WTC11 (cell line): ENCODE results near the gene GNG8. TPM values are rescaled to one million over a fixed set of nuclear protein-coding genes. Genes with fewer than 3 reads are reported as not detected.

Source experiments
- ATAC-seq: fragments of 200-7000 bp; cut with Tn5 transposase; 2 replicates; pipeline ENCODE4 v1.10.0; 2021; ENCODE audit warnings: mild to moderate bottlenecking, moderate library complexity
- CTCF ChIA-PET: fragments of 300-600 bp; sonication (Branson Sonifier 250); formaldehyde crosslinking; loops from one replicate; lab custom pipeline; 2021; ENCODE audit warnings: antibody characterized with exemption; lab: Charles Lee
- POLR2A ChIA-PET: fragments of 350-600 bp; sonication (Branson Sonifier 250); formaldehyde crosslinking; loops from one replicate; lab custom pipeline; 2021; ENCODE audit warnings: antibody characterized with exemption; lab: Charles Lee
- DNase-seq: peaks from one replicate; pipeline ENCODE4 v3.0.0; 2021; ENCODE audit warnings: low spot score
- H3K27ac Mint-ChIP-seq: 2 replicates; pipeline ENCODE4 v1.8.0; 2021; ENCODE audit warnings: mixed read lengths
- H3K27me3 Mint-ChIP-seq: 2 replicates; pipeline ENCODE4 v1.8.0; 2021; ENCODE audit warnings: low read depth, mild to moderate bottlenecking, moderate library complexity, mixed read lengths
- H3K36me3 Mint-ChIP-seq: 2 replicates; pipeline ENCODE4 v1.8.0; 2021; ENCODE audit warnings: mixed read lengths
- H3K4me1 Mint-ChIP-seq: 2 replicates; pipeline ENCODE4 v1.8.0; 2022; ENCODE audit warnings: mixed read lengths
- H3K4me3 Mint-ChIP-seq: 2 replicates; pipeline ENCODE4 v1.8.0; 2021; ENCODE audit warnings: mild to moderate bottlenecking, moderate library complexity, mixed read lengths
- H3K9me3 Mint-ChIP-seq: 2 replicates; pipeline ENCODE4 v1.8.0; 2021; ENCODE audit warnings: mixed read lengths
- ELF4 ChIP-seq: sonication (generic); formaldehyde crosslinking; IDR thresholded peaks from 2 replicates; pipeline ENCODE4 v1.8.1; 2022; ENCODE audit warnings: low read depth, mild to moderate bottlenecking, moderate library complexity, missing genetic modification reagents
- EMX1 ChIP-seq: fragments of 250-450 bp; sonication (Bioruptor Pico); IDR thresholded peaks from 2 replicates; pipeline ENCODE4 v1.8.0; 2021; ENCODE audit warnings: mild to moderate bottlenecking
- ESRRA ChIP-seq: sonication (generic); formaldehyde crosslinking; IDR thresholded peaks from 2 replicates; pipeline ENCODE4 v1.8.1; 2022; ENCODE audit warnings: mild to moderate bottlenecking, missing genetic modification reagents, borderline replicate concordance
- FOXJ3 ChIP-seq: sonication (generic); formaldehyde crosslinking; IDR thresholded peaks from 2 replicates; pipeline ENCODE4 v1.9.0; 2021; ENCODE audit warnings: missing genetic modification reagents, mild to moderate bottlenecking, borderline replicate concordance
- GTF2I ChIP-seq: fragments of 250-450 bp; sonication (Bioruptor Pico); conservative IDR thresholded peaks from 2 replicates; pipeline ENCODE4 v1.4.0; 2021; ENCODE audit warnings: mild to moderate bottlenecking
- HMGA2 ChIP-seq: fragments of 250-450 bp; sonication (Bioruptor Pico); IDR thresholded peaks from 2 replicates; pipeline ENCODE4 v1.4.0; 2021; ENCODE audit warnings: mild to moderate bottlenecking, moderate library complexity
- NFYB ChIP-seq: sonication (generic); formaldehyde crosslinking; conservative IDR thresholded peaks from 2 replicates; pipeline ENCODE4 v1.8.0; 2022; ENCODE audit warnings: low read depth, missing genetic modification reagents
- TCF7 ChIP-seq: sonication (generic); formaldehyde crosslinking; IDR thresholded peaks from 2 replicates; pipeline ENCODE4 v1.8.0; 2022; ENCODE audit warnings: mild to moderate bottlenecking, low read depth, missing genetic modification reagents, moderate library complexity
- TEAD4 ChIP-seq: sonication (generic); formaldehyde crosslinking; IDR thresholded peaks from 2 replicates; pipeline ENCODE4 v1.8.0; 2022; ENCODE audit warnings: mild to moderate bottlenecking, missing genetic modification reagents
- ZBTB43 ChIP-seq: sonication (generic); formaldehyde crosslinking; IDR thresholded peaks from 2 replicates; pipeline ENCODE4 v1.8.1; 2023; ENCODE audit warnings: mild to moderate bottlenecking, missing genetic modification reagents
- ZNF232 ChIP-seq: sonication (generic); formaldehyde crosslinking; IDR thresholded peaks from 2 replicates; pipeline ENCODE4 v1.8.0; 2022; ENCODE audit warnings: mild to moderate bottlenecking, missing genetic modification reagents
- ZNF317 ChIP-seq: sonication (generic); formaldehyde crosslinking; IDR thresholded peaks from 2 replicates; pipeline ENCODE4 v1.8.1; 2023; ENCODE audit warnings: low read depth, mild to moderate bottlenecking, moderate library complexity, missing genetic modification reagents, borderline replicate concordance
- ZNF396 ChIP-seq: fragments of 250-450 bp; sonication (Bioruptor Pico); IDR thresholded peaks from 2 replicates; pipeline ENCODE4 v1.8.0; 2021; ENCODE audit warnings: mild to moderate bottlenecking, moderate library complexity, borderline replicate concordance
- ZNF416 ChIP-seq: fragments of 250-450 bp; sonication (Bioruptor Pico); IDR thresholded peaks from 2 replicates; pipeline ENCODE4 v1.9.0; 2021; ENCODE audit warnings: mild to moderate bottlenecking, inconsistent platforms
- ZNF512 ChIP-seq: sonication (generic); formaldehyde crosslinking; IDR thresholded peaks from 2 replicates; pipeline ENCODE4 v1.8.1; 2022; ENCODE audit warnings: missing genetic modification reagents, borderline replicate concordance
- total RNA-seq: library from RNA; stranded (reverse); gene quantifications from 3 replicates; pipeline ENCODE4 v1.2.3, GENCODE V29; 2021
- TF ChIP-seq, protein P1 (sequence below): sonication (generic); formaldehyde crosslinking; IDR thresholded peaks from 2 replicates; pipeline ENCODE4 v1.8.1; 2023; ENCODE audit warnings: mild to moderate bottlenecking, missing genetic modification reagents, moderate library complexity
- TF ChIP-seq, protein P2 (sequence below): fragments of 250-450 bp; sonication (Bioruptor Pico); IDR thresholded peaks from 2 replicates; pipeline ENCODE4 v1.8.0; 2021; ENCODE audit warnings: mild to moderate bottlenecking

The GNG8 gene
- total RNA-seq, 1 experiment from 2014 or later, result not detected

DNA sequence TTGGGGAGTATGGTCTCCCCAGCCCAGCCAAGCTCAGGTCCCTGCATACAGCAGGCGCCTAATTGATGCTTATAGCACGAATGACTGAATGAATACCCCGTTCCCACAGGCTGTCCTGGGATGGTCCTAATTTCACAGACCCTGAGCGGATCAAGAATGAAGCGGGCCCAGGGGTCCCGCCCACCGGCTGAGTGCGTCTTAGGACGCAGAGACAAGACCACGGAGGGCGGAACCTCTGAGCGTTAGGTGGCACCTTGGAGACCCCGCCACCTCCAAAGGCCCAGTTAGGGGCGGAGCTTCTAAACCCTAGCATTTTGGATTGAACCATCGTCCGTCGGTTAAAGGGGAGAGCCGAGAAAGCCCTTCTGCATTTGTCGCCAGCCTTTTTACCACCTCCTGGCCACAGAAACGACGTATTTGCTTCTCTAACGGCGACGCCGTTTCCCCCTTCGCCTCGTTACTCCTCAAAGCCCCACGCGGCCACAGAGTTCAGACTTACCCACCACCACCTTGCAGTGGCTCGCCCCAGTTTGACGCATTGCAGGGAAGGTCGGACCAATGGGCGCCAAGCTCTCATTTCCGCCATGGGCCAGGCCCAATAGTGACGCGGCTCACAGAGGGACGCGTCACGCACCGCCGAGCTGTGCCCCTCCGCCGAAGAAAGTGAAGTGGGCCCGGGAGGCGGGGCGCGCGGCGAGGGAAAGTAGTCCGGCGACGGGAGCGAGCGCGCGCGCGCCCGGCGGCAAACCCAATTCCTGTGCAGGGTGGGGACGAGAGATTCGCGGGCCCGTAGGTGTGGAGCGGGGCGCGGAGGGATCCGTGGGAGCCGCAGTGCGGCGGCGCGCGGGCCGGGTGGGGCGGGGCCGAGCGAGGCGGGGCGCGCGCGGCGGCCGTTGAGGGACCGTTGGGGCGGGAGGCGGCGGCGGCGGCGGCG, 35.4 kb downstream of the GNG8 start (continued):
- no peak for TF ChIP-seq ZNF232 (CRISPR knock-in tag)
- no peak for TF ChIP-seq ZNF396
- TF ChIP-seq ZNF416 (CRISPR knock-in tag), result no peak
- no peak for TF ChIP-seq ESRRA
- TF ChIP-seq EMX1 (CRISPR knock-in tag), result peak; percentile 77; the same call in 1 of the 2 replicates
- TF ChIP-seq TCF7 (CRISPR knock-in tag), result no peak
- TF ChIP-seq TEAD4 (CRISPR knock-in tag), result no peak

GRCh38 chr19:46599716-46600373, 36.2 kb downstream of the GNG8 start:
- ChIA-PET POLR2A (interaction anchor here (0.5 to 1.3 kb wide), 10 partner anchors 11 to 341 kb away, joined by 3 to 10 read pairs (median 4); no protein-coding TSS in a partner anchor), CTCF (interaction anchor here (0.7 to 6.1 kb wide), 18 partner anchors 10 to 319 kb away, joined by 3 to 53 read pairs (median 6); partner anchors contain the start of genes DACT3 and PPP5C)
- Mint-ChIP-seq H3K27ac (peak overlapping the region; percentile 100), H3K9me3 (peaks cover 11% of the 10 kb centered on the region), H3K4me3 (peak overlapping the region; percentile 88), H3K27me3 (no peaks in the 10 kb centered on the region; the same call in 1 of the 2 replicates), H3K4me1 (peaks cover 27% of the 10 kb centered on the region), H3K36me3 (no peaks in the 10 kb centered on the region; the same call in 1 of the 2 replicates)
- ATAC-seq, result peak; percentile 9
- no peak for TF ChIP-seq GTF2I (CRISPR knock-in tag)
- peak; percentile 47 for TF ChIP-seq NFYB
- DNase-seq, result no peak

- H3K36me3 Mint-ChIP-seq, result no peaks in the 10 kb centered on the region; the same call in 1 of the 2 replicates
- H3K27me3 Mint-ChIP-seq, result no peaks in the 10 kb centered on the region; the same call in 1 of the 2 replicates
- H3K4me3 Mint-ChIP-seq, result no peak overlapping the region
- TF ChIP-seq, protein P1, sequence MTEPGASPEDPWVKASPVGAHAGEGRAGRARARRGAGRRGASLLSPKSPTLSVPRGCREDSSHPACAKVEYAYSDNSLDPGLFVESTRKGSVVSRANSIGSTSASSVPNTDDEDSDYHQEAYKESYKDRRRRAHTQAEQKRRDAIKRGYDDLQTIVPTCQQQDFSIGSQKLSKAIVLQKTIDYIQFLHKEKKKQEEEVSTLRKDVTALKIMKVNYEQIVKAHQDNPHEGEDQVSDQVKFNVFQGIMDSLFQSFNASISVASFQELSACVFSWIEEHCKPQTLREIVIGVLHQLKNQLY (CRISPR knock-in tag), result no peak
- TF ChIP-seq, protein P2, sequence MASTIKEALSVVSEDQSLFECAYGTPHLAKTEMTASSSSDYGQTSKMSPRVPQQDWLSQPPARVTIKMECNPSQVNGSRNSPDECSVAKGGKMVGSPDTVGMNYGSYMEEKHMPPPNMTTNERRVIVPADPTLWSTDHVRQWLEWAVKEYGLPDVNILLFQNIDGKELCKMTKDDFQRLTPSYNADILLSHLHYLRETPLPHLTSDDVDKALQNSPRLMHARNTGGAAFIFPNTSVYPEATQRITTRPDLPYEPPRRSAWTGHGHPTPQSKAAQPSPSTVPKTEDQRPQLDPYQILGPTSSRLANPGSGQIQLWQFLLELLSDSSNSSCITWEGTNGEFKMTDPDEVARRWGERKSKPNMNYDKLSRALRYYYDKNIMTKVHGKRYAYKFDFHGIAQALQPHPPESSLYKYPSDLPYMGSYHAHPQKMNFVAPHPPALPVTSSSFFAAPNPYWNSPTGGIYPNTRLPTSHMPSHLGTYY (CRISPR knock-in tag), result no peak
- no peak for TF ChIP-seq TEAD4 (CRISPR knock-in tag)
- no peak for TF ChIP-seq HMGA2 (CRISPR knock-in tag)
- TF ChIP-seq ZBTB43 (CRISPR knock-in tag), result no peak
- TF ChIP-seq ELF4 (CRISPR knock-in tag), result no peak
- TF ChIP-seq ZNF317 (CRISPR knock-in tag), result no peak
- TF ChIP-seq ZNF512 (CRISPR knock-in tag), result no peak
- TF ChIP-seq FOXJ3, result no peak
- POLR2A ChIA-PET, result no interaction called here
- H3K9me3 Mint-ChIP-seq, result peaks cover 11% of the 10 kb centered on the region
- H3K4me1 Mint-ChIP-seq, result peaks cover 19% of the 10 kb centered on the region
- H3K27ac Mint-ChIP-seq, result no peak overlapping the region
- ATAC-seq, result no peak
- DNase-seq, result no peak
- CTCF ChIA-PET, result interaction anchor here (6.1 kb wide), 1 partner anchor 16 kb away, joined by 53 read pairs; no protein-coding TSS in a partner anchor
These were observed 37.6 kb downstream of the GNG8 start for GRCh38 chr19:46598372-46598917.
